PC-3 (cell line): ENCODE results near the gene SIGLEC10. TPM values are rescaled to one million over a fixed set of nuclear protein-coding genes. Genes with fewer than 3 reads are reported as not detected.

ENCODE experiments used
- ATAC-seq: fragments of 200-7000 bp; cut with Tn5 transposase; 2 replicates; pipeline ENCODE4 v1.9.1; 2020; ENCODE audit warnings: mild to moderate bottlenecking, moderate library complexity
- BruUV-seq: library from RNA; stranded (reverse); fragments of 400-500 nt; replicated peaks from 2 replicates; lab custom pipeline; 2021; lab: Mats Ljungman, UMichigan
- CTCF ChIA-PET: fragments of 300-600 bp; sonication (Branson Sonifier 250); formaldehyde crosslinking; loops from one replicate; lab custom pipeline; 2022; ENCODE audit warnings: antibody characterized with exemption; lab: Charles Lee
- POLR2A ChIA-PET: fragments of 300-600 bp; sonication (Branson Sonifier 250); formaldehyde crosslinking; loops from one replicate; lab custom pipeline; 2022; ENCODE audit warnings: antibody characterized with exemption; ENCODE audit not compliant: unreplicated experiment; lab: Charles Lee
- DNase-seq: peaks from one replicate; pipeline ENCODE4 v3.0.0-alpha.2; 2015
- H2AFZ ChIP-seq: fragments of 300-600 bp; sonication (generic); 2 replicates; pipeline ENCODE4 v1.6.0; 2016; ENCODE audit warnings: antibody characterized with exemption, low read length
- H3F3A ChIP-seq: fragments of 300-600 bp; sonication (generic); one replicate; pipeline ENCODE4 v1.6.0; 2017; ENCODE audit warnings: antibody characterized with exemption, low read length, control low read depth, mild to moderate bottlenecking; ENCODE audit not compliant: unreplicated experiment
- H3K27ac ChIP-seq: fragments of 300-600 bp; sonication (generic); 2 replicates; pipeline ENCODE4 v1.5.1; 2016; ENCODE audit warnings: mild to moderate bottlenecking, low read length
- H3K27me3 ChIP-seq: fragments of 300-600 bp; sonication (generic); 2 replicates; pipeline ENCODE4 v1.6.1; 2016; ENCODE audit warnings: low read length, mixed read lengths
- H3K36me3 ChIP-seq: fragments of 300-600 bp; sonication (generic); 2 replicates; pipeline ENCODE4 v1.6.1; 2016; ENCODE audit warnings: low read depth, mixed run types, low read length, mixed read lengths
- H3K4me1 ChIP-seq: fragments of 300-600 bp; sonication (generic); 2 replicates; pipeline ENCODE4 v1.5.1; 2016; ENCODE audit warnings: low read length; ENCODE audit not compliant: insufficient read depth
- H3K4me2 ChIP-seq: fragments of 300-600 bp; sonication (generic); 2 replicates; pipeline ENCODE4 v1.6.0; 2016; ENCODE audit warnings: low read length
- H3K4me3 ChIP-seq: fragments of 300-600 bp; sonication (generic); 2 replicates; pipeline ENCODE4 v1.5.1; 2016; ENCODE audit warnings: mild to moderate bottlenecking, low read length, mixed read lengths
- H3K79me2 ChIP-seq: fragments of 300-600 bp; sonication (generic); 2 replicates; pipeline ENCODE4 v1.6.1; 2017; ENCODE audit warnings: low read length, mixed read lengths
- H3K9ac ChIP-seq: fragments of 300-600 bp; sonication (generic); 2 replicates; pipeline ENCODE4 v1.6.0; 2016; ENCODE audit warnings: mild to moderate bottlenecking, low read length
- H3K9me2 ChIP-seq: fragments of 300-600 bp; sonication (generic); replicated peaks from 2 replicates; pipeline ENCODE4 v1.6.1; 2016; ENCODE audit warnings: mixed run types, low read length, mixed read lengths
- H3K9me3 ChIP-seq: fragments of 300-600 bp; sonication (generic); 2 replicates; pipeline ENCODE4 v1.6.1; 2016; ENCODE audit warnings: low read length, mixed read lengths
- H4K20me1 ChIP-seq: fragments of 300-600 bp; sonication (generic); 2 replicates; pipeline ENCODE4 v1.6.1; 2016; ENCODE audit warnings: low read length, mixed read lengths
- EZH2 ChIP-seq: fragments of 300-600 bp; sonication (generic); IDR thresholded peaks from one replicate; pipeline ENCODE4 v1.6.1; 2017; ENCODE audit warnings: antibody characterized with exemption, mild to moderate bottlenecking, low read length; ENCODE audit not compliant: unreplicated experiment
- EZH2phosphoT487 ChIP-seq: fragments of 300-600 bp; sonication (generic); IDR thresholded peaks from 2 replicates; pipeline ENCODE4 v1.6.1; 2018; ENCODE audit warnings: mild to moderate bottlenecking, antibody characterized with exemption, low read length, borderline replicate concordance
- intact Hi-C: fragments of 100-400 bp; cut with micrococcal nuclease; formaldehyde crosslinking; loops from 2 replicates; pipeline ENCODE4 v1.9.0; 2023
- total RNA-seq: library from RNA; depleted of rRNA; stranded (reverse); fragments of >200 nt; gene quantifications from 2 replicates; pipeline ENCODE4 v1.2.3, GENCODE V29; 2014
- TF ChIP-seq, protein P1 (sequence below): fragments of 300-600 bp; sonication (generic); conservative IDR thresholded peaks from 2 replicates; pipeline ENCODE4 v1.5.1; 2017; ENCODE audit warnings: antibody characterized with exemption, low read depth, mild to moderate bottlenecking, low read length

SIGLEC10 gene
- total RNA-seq, 1 experiment from 2014 or later, result not detected

DNA sequence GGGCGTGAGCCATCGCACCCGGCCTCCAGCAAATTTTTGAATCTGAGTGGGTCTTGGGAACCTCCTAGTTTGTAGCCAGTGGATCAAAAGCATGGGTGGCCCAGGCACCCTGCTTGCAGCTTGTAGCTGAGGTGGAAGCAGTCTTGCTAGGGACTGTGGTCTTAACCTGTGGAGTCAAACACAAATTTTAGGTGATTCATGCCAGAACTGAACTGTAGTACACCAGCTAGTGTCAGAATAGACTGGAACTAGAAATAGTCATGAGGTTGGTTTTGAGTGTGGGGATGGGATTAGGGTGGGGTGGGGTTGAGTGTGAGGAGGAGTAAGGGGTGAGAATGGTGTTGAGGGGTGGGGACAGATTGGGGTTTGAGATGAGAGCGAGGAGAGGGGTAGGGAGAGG lies 35.4 kb downstream of the SIGLEC10 start:
- POLR2A ChIA-PET, result no interaction called here
- Histone ChIP-seq H3K9me2 (no peaks in the 10 kb centered on the region), H3K36me3 (no peaks in the 10 kb centered on the region), H3K9me3 (no peaks in the 10 kb centered on the region), H3K4me1 (peaks cover 3% of the 10 kb centered on the region; the same call in 1 of the 2 replicates), H3K9ac (no peak overlapping the region), H3K27me3 (no peaks in the 10 kb centered on the region), H3K27ac (no peak overlapping the region), H3F3A (no peaks in the 10 kb centered on the region), H3K4me3 (no peak overlapping the region), H3K79me2 (no peaks in the 10 kb centered on the region), H3K4me2 (no peak overlapping the region), H2AFZ (no peak overlapping the region), H4K20me1 (no peaks in the 10 kb centered on the region)
- TF ChIP-seq, protein P1, sequence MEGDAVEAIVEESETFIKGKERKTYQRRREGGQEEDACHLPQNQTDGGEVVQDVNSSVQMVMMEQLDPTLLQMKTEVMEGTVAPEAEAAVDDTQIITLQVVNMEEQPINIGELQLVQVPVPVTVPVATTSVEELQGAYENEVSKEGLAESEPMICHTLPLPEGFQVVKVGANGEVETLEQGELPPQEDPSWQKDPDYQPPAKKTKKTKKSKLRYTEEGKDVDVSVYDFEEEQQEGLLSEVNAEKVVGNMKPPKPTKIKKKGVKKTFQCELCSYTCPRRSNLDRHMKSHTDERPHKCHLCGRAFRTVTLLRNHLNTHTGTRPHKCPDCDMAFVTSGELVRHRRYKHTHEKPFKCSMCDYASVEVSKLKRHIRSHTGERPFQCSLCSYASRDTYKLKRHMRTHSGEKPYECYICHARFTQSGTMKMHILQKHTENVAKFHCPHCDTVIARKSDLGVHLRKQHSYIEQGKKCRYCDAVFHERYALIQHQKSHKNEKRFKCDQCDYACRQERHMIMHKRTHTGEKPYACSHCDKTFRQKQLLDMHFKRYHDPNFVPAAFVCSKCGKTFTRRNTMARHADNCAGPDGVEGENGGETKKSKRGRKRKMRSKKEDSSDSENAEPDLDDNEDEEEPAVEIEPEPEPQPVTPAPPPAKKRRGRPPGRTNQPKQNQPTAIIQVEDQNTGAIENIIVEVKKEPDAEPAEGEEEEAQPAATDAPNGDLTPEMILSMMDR, result no peak
- TF ChIP-seq EZH2, result no peak
- ATAC-seq (no peak), DNase-seq (no peak)
- no TSS peak for BruUV-seq
- intact Hi-C loops, result no loop called here
- CTCF ChIA-PET, result no interaction called here

DNA sequence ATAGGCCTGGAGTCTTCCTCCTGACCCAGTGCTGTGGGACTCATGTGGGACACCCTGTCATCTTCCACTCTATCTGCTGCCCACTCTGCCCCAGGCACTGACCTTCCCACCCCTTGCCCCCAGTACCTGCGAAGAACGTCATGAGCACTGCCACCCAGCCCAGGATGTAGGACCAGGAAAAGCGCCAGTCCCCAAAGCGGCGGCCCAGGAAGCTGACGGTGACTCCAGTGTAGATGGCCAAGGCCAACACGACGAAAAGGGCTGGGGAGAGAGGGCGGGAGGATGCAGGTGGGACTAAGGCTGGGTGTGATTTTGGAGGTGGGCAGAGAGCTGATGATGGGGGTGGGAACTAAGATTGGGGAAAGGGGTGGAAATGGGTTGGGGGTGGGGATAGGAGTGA lies 37.1 kb downstream of the SIGLEC10 start:
- Histone ChIP-seq H3F3A (no peaks in the 10 kb centered on the region), H3K9me2 (no peaks in the 10 kb centered on the region), H4K20me1 (no peaks in the 10 kb centered on the region), H3K27me3 (no peaks in the 10 kb centered on the region), H3K4me1 (peaks cover 3% of the 10 kb centered on the region; the same call in 1 of the 2 replicates), H3K9ac (no peak overlapping the region), H2AFZ (no peak overlapping the region), H3K79me2 (no peaks in the 10 kb centered on the region), H3K36me3 (no peaks in the 10 kb centered on the region), H3K27ac (no peak overlapping the region), H3K4me3 (no peak overlapping the region), H3K9me3 (no peaks in the 10 kb centered on the region), H3K4me2 (no peak overlapping the region)
- BruUV-seq, result no TSS peak
- CTCF ChIA-PET, result no interaction called here
- ATAC-seq (no peak), DNase-seq (no peak)
- TF ChIP-seq, protein P1, result no peak
- no peak for TF ChIP-seq EZH2
- TF ChIP-seq EZH2phosphoT487, result no peak
- intact Hi-C loops, result no loop called here
- POLR2A ChIA-PET, result no interaction called here

DNA sequence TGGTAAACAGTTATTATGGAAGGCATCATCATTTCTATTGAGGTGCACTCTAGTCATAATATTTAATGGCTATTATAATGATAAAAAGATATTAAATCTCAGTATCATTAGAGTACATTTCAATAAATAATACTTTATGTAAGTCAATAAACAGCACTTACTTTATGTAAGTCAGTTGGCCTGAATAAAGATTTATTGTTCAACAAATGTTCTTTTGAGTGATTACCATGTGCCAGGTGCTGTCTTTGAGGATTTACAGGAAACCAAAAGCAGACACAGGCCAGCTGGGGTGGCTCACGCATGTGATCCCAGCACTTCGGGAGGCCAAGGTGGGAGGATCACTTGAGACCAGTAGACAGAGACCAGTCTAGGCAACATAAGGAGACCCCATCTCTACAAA lies 40.0 kb downstream of the SIGLEC10 start:
- Histone ChIP-seq H3K79me2 (no peaks in the 10 kb centered on the region), H2AFZ (no peak overlapping the region), H3K4me3 (no peak overlapping the region), H3K9me3 (no peaks in the 10 kb centered on the region), H3K27me3 (no peaks in the 10 kb centered on the region), H3F3A (no peaks in the 10 kb centered on the region), H3K9ac (no peak overlapping the region), H3K27ac (no peak overlapping the region), H4K20me1 (no peaks in the 10 kb centered on the region), H3K4me1 (peaks cover 3% of the 10 kb centered on the region; the same call in 1 of the 2 replicates), H3K9me2 (no peaks in the 10 kb centered on the region), H3K36me3 (no peaks in the 10 kb centered on the region), H3K4me2 (no peak overlapping the region)
- POLR2A ChIA-PET, result no interaction called here
- BruUV-seq, result no TSS peak
- ATAC-seq (no peak), DNase-seq (no peak)
- no peak for TF ChIP-seq EZH2phosphoT487
- no peak for TF ChIP-seq EZH2
- TF ChIP-seq, protein P1, result no peak
- CTCF ChIA-PET, result no interaction called here
- intact Hi-C loops, result no loop called here
